Measurements from ENCODE around the gene LIN7B. TPM values are rescaled to one million over a fixed set of nuclear protein-coding genes. Genes with fewer than 3 reads are reported as not detected.

The LIN7B gene
- total and polyA plus RNA-seq, 9 of the 15 experiments (the other 6 are each of a cell fraction or from before 2014, with no cell fraction given) = 0.89 to 15.7 (median 4.0) TPM

DNA sequence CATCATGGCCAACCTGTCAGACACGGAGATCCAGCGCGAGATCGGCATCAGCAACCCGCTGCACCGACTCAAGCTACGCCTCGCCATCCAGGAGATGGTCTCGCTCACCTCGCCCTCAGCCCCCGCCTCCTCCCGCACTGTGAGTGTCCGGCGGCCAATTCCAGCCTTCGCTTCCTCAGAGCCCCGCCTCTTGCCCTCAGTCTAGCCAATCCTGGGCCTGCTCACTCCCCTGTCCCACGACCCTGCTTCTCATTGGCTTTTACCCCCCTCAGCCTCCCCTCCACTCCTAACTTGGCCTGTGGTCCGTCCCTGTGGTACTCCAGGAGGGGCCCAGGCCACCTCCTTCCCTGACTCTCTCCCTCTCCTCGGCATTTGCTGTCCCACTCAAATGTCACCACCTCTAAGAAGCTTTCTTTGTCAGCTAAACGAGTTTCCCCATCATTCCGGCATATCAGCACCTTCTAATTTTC is 28.7 kb downstream of the LIN7B start (continued):
- TF ChIP-seq, protein P1, sequence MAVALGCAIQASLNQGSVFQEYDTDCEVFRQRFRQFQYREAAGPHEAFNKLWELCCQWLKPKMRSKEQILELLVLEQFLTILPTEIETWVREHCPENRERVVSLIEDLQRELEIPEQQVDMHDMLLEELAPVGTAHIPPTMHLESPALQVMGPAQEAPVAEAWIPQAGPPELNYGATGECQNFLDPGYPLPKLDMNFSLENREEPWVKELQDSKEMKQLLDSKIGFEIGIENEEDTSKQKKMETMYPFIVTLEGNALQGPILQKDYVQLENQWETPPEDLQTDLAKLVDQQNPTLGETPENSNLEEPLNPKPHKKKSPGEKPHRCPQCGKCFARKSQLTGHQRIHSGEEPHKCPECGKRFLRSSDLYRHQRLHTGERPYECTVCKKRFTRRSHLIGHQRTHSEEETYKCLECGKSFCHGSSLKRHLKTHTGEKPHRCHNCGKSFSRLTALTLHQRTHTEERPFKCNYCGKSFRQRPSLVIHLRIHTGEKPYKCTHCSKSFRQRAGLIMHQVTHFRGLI (CRISPR knock-in tag; IDR thresholded peaks at IDR 0.05) = no peak
- TF ChIP-seq ZNF766 (CRISPR knock-in tag; conservative IDR thresholded peaks at IDR 0.05) (no peak), BHLHE40 (IDR thresholded peaks at IDR 0.05; ENCODE audit: low read length) (no peak), HNRNPH1 (optimal IDR thresholded peaks at IDR 0.05; ENCODE audit: low read depth, low read length) (no peak), SPI1 (IDR thresholded peaks at IDR 0.05; ENCODE audit: borderline replicate concordance, low read depth, low read length) (no peak), ZC3H4 (CRISPR knock-in tag; IDR thresholded peaks at IDR 0.05; ENCODE audit: borderline replicate concordance) (no peak), GABPB2 (CRISPR knock-in tag; conservative IDR thresholded peaks at IDR 0.05) (no peak), GTF2E2 (tag; IDR thresholded peaks at IDR 0.05) (no peak), KHSRP (IDR thresholded peaks at IDR 0.05) (no peak), TFAM (CRISPR knock-in tag; conservative IDR thresholded peaks at IDR 0.05) (no peak), SRSF7 (optimal IDR thresholded peaks at IDR 0.05; ENCODE audit: low read depth, low read length) (no peak), ZNF124 (CRISPR knock-in tag; IDR thresholded peaks at IDR 0.05) (no peak), ERF (CRISPR knock-in tag; IDR thresholded peaks at IDR 0.05) (no peak)
- TF ChIP-seq, protein P2, sequence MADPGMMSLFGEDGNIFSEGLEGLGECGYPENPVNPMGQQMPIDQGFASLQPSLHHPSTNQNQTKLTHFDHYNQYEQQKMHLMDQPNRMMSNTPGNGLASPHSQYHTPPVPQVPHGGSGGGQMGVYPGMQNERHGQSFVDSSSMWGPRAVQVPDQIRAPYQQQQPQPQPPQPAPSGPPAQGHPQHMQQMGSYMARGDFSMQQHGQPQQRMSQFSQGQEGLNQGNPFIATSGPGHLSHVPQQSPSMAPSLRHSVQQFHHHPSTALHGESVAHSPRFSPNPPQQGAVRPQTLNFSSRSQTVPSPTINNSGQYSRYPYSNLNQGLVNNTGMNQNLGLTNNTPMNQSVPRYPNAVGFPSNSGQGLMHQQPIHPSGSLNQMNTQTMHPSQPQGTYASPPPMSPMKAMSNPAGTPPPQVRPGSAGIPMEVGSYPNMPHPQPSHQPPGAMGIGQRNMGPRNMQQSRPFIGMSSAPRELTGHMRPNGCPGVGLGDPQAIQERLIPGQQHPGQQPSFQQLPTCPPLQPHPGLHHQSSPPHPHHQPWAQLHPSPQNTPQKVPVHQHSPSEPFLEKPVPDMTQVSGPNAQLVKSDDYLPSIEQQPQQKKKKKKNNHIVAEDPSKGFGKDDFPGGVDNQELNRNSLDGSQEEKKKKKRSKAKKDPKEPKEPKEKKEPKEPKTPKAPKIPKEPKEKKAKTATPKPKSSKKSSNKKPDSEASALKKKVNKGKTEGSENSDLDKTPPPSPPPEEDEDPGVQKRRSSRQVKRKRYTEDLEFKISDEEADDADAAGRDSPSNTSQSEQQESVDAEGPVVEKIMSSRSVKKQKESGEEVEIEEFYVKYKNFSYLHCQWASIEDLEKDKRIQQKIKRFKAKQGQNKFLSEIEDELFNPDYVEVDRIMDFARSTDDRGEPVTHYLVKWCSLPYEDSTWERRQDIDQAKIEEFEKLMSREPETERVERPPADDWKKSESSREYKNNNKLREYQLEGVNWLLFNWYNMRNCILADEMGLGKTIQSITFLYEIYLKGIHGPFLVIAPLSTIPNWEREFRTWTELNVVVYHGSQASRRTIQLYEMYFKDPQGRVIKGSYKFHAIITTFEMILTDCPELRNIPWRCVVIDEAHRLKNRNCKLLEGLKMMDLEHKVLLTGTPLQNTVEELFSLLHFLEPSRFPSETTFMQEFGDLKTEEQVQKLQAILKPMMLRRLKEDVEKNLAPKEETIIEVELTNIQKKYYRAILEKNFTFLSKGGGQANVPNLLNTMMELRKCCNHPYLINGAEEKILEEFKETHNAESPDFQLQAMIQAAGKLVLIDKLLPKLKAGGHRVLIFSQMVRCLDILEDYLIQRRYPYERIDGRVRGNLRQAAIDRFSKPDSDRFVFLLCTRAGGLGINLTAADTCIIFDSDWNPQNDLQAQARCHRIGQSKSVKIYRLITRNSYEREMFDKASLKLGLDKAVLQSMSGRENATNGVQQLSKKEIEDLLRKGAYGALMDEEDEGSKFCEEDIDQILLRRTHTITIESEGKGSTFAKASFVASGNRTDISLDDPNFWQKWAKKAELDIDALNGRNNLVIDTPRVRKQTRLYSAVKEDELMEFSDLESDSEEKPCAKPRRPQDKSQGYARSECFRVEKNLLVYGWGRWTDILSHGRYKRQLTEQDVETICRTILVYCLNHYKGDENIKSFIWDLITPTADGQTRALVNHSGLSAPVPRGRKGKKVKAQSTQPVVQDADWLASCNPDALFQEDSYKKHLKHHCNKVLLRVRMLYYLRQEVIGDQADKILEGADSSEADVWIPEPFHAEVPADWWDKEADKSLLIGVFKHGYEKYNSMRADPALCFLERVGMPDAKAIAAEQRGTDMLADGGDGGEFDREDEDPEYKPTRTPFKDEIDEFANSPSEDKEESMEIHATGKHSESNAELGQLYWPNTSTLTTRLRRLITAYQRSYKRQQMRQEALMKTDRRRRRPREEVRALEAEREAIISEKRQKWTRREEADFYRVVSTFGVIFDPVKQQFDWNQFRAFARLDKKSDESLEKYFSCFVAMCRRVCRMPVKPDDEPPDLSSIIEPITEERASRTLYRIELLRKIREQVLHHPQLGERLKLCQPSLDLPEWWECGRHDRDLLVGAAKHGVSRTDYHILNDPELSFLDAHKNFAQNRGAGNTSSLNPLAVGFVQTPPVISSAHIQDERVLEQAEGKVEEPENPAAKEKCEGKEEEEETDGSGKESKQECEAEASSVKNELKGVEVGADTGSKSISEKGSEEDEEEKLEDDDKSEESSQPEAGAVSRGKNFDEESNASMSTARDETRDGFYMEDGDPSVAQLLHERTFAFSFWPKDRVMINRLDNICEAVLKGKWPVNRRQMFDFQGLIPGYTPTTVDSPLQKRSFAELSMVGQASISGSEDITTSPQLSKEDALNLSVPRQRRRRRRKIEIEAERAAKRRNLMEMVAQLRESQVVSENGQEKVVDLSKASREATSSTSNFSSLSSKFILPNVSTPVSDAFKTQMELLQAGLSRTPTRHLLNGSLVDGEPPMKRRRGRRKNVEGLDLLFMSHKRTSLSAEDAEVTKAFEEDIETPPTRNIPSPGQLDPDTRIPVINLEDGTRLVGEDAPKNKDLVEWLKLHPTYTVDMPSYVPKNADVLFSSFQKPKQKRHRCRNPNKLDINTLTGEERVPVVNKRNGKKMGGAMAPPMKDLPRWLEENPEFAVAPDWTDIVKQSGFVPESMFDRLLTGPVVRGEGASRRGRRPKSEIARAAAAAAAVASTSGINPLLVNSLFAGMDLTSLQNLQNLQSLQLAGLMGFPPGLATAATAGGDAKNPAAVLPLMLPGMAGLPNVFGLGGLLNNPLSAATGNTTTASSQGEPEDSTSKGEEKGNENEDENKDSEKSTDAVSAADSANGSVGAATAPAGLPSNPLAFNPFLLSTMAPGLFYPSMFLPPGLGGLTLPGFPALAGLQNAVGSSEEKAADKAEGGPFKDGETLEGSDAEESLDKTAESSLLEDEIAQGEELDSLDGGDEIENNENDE (IDR thresholded peaks at IDR 0.05; ENCODE audit: low read depth, low read length) = no peak
- TF ChIP-seq, protein P3, sequence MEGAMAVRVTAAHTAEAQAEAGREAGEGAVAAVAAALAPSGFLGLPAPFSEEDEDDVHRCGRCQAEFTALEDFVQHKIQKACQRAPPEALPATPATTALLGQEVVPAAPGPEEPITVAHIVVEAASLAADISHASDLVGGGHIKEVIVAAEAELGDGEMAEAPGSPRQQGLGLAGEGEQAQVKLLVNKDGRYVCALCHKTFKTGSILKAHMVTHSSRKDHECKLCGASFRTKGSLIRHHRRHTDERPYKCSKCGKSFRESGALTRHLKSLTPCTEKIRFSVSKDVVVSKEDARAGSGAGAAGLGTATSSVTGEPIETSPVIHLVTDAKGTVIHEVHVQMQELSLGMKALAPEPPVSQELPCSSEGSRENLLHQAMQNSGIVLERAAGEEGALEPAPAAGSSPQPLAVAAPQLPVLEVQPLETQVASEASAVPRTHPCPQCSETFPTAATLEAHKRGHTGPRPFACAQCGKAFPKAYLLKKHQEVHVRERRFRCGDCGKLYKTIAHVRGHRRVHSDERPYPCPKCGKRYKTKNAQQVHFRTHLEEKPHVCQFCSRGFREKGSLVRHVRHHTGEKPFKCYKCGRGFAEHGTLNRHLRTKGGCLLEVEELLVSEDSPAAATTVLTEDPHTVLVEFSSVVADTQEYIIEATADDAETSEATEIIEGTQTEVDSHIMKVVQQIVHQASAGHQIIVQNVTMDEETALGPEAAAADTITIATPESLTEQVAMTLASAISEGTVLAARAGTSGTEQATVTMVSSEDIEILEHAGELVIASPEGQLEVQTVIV (CRISPR knock-in tag; IDR thresholded peaks at IDR 0.05; ENCODE audit: borderline replicate concordance) = no peak
